GM18858 (cell line): ENCODE results near the gene TCFL5.
A peak's percentile ranks its signal among the peaks of the same experiment; 100 is the strongest.

Experiments
- ATAC-seq: cut with Tn5 transposase; IDR thresholded peaks from one replicate; pipeline ENCODE4 v1.9.1; 2021; ENCODE audit not compliant: unreplicated experiment

TCFL5 gene

GRCh38 chr20:62800314-62801259 lies 61.0 kb downstream of the TCFL5 start:
- ATAC-seq, result no peak

- ATAC-seq, result no peak
Observed at GRCh38 chr20:62799873-62800272, 61.7 kb downstream of the TCFL5 start.

- no peak for ATAC-seq
Observed at GRCh38 chr20:62799459-62799858, 62.2 kb downstream of the TCFL5 start.

GRCh38 chr20:62799036-62799435 lies 62.6 kb downstream of the TCFL5 start:
- no peak for ATAC-seq

GRCh38 chr20:62797671-62798532 lies 63.7 kb downstream of the TCFL5 start:
- ATAC-seq, result no peak

GRCh38 chr20:62796699-62797491 lies 64.7 kb downstream of the TCFL5 start:
- no peak for ATAC-seq

- no peak for ATAC-seq
Observed at GRCh38 chr20:62795023-62795761, 66.4 kb downstream of the TCFL5 start.

- peak; percentile 48 for ATAC-seq
Observed at GRCh38 chr20:62794007-62794724, 67.5 kb downstream of the TCFL5 start.

- no peak for ATAC-seq
Observed at GRCh38 chr20:62793757-62794006, 67.9 kb downstream of the TCFL5 start.

GRCh38 chr20:62792940-62793756 lies 68.5 kb downstream of the TCFL5 start:
- ATAC-seq, result no peak

- no peak for ATAC-seq
Observed at GRCh38 chr20:62792182-62792939, 69.3 kb downstream of the TCFL5 start.

- no peak for ATAC-seq
Observed at GRCh38 chr20:62791301-62792181, 70.1 kb downstream of the TCFL5 start.
